DLD1 (cell line): ENCODE results near the gene TEKT3.

Experiments
- in situ Hi-C: cut with HindIII; loops from 2 replicates; pipeline ENCODE4 v1.10.0; 2017; ENCODE audit warnings: low sequenced_read_pairs

Gene TEKT3

GRCh38 chr17:15267996-15268395, 73.4 kb downstream of the TEKT3 start:
- in situ Hi-C loops, result no loop called here

DNA sequence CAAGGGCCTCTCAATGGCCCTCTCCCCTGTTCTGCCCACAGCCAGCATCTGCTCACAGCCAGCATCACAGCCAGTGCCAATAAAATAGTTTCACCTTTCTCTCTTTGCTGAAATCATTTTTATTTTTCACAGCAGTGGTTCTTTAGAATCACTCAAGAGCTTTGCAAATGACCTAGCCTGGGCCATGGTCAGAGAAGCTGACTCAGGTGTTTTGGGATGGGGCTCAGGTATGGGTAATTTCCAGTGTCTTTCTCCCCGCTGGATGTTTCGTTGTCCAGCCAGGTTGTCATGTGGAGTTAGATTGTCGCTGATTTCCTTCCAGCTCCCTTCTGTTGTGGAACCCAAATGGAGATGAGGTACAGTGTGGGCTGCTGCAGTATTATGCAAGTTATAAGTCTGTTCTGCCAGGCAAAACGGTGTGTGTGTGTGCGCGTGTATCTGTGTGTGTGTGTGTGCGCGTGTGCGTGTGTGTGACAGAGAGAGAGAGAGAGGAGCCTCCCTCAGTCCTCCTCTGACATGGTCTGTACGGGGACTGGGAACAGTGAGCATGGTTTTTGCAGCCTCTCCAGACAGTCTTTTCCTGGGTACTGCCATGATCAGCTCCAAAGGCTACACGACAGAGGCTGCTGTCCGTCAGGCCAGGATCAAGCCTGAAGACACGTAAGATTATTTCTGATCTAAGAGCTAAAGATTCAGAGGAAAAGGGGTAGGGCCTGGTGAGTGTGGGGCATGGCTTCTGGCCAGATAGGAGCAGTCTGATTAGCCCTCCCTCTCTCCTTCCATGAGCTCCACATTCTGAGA, 74.9 kb downstream of the TEKT3 start:
- in situ Hi-C loops, result no loop called here

- in situ Hi-C loops, result no loop called here
Observed at GRCh38 chr17:15265131-15265530, 76.3 kb downstream of the TEKT3 start, which contains the start of gene PMP22. Gene PMP22 (minus strand): TSS chr17:15265326. CDS start chr17:15260727, 4,599 bp downstream.

- in situ Hi-C loops, result no loop called here
Observed at GRCh38 chr17:15264542-15264941, 76.9 kb downstream of the TEKT3 start.

- in situ Hi-C loops, result no loop called here
Observed at GRCh38 chr17:15263680-15264079, 77.7 kb downstream of the TEKT3 start.

- in situ Hi-C loops, result no loop called here
Observed at GRCh38 chr17:15263206-15263579, 78.2 kb downstream of the TEKT3 start.

- in situ Hi-C loops, result no loop called here
Observed at GRCh38 chr17:15262291-15263205, 78.8 kb downstream of the TEKT3 start.

DNA sequence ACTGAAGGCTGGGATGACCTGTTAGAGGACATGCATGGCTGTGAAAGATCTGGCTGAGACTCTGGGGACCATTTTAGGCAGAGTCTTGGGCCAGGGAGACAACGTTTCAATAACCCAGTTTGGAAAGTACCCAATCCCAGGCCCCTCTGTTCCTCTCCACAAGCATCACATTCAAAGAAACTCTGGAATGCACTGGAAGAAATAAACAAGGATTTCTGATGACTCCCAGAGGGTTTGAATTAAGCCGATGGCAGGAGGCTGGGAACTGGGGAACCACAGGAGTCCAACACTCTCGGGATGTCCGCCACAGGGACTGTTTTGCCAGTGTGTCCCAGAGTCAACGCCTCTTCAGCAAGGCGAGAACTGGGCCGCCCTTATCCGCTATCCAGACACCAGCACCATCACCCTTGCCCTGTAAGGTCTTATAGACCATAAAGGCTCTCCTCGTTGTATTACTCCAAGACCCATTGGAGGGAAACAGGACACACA, 79.6 kb downstream of the TEKT3 start:
- in situ Hi-C loops, result no loop called here

- in situ Hi-C loops, result no loop called here
Observed at GRCh38 chr17:15261258-15261801, 80.1 kb downstream of the TEKT3 start.

DNA sequence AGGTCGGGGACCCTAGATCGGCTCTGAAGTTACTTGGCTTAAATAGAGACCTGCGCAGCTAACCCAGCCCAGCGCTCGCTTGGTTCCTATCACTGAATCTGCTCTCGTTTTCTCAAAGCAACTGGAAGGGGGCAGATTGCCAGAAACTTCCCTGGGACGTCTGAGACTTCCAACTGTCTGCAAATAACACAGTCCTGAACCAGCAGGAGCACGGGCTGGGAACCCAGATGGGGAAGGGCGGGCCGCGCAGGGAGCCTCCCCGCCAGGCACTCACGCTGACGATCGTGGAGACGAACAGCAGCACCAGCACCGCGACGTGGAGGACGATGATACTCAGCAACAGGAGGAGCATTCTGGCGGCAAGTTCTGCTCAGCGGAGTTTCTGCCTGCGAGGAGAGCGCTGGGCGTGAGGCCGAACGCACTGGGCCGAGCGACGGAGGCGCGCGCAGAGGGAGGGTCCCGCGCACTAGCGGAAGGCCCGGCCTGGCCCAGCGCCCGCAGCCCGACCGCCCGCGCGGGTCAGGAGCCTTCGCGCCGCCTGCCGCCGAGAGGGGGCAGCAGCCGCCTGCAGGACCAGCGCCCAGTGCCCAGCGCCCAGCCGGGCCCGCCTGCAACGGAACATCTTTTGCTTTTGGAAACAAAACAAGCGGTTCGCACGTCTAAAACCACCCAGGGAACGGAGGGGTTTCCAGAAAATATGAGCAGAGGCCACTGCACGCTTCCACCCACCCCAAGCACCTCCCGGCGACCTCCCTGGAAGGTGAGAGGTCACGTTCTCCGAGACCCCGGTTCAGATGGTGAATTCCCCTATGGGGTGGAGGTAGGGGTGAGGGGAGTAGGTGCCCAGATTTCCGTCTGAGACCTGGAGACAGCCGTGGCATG, 80.8 kb downstream of the TEKT3 start:
- in situ Hi-C loops, result no loop called here

GRCh38 chr17:15257796-15258512, 83.4 kb downstream of the TEKT3 start:
- in situ Hi-C loops, result no loop called here

GRCh38 chr17:15257258-15257788, 84.1 kb downstream of the TEKT3 start:
- in situ Hi-C loops, result no loop called here

GRCh38 chr17:15256689-15257088, 84.7 kb downstream of the TEKT3 start:
- in situ Hi-C loops, result no loop called here

DNA sequence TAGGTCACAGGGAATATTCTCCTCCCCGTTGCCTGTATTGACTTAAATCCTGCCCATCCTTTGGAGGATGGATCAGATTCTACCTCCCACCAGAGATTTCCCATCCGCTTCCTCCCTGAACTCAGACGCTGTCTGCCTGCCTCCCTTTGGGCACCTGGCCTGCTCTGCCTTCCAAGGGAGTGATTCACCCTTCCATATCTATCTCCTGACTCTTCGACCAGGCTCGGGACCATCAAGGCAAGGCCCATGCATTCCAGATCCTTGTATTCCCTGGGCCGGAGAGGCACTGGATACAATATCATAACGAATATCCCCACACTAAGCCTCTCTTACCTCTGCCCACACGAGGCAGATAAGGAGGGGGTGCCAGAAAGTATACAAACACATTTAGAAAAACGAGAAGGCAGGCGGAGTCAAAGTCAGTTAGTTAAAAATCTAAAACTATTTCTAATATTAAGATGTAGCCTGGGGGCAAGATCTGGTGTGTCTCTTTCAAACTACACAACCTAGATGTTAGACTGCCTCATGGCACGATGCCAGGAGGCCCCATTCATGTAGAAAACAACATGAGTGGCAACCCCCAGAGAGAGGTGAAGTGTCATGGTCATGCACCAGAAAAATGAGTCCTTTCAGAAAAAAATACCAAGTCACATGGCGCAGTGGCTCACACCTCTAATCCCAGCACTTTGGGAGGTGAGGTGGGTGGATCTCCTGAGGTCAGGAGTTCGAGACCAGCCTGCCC, 85.5 kb downstream of the TEKT3 start:
- in situ Hi-C loops, result no loop called here
